ENCODE results near the gene FIS1. TPM values are rescaled to one million over a fixed set of nuclear protein-coding genes. Genes with fewer than 3 reads are reported as not detected.

Gene FIS1
- total RNA-seq, 1 experiment from 2014 or later = 124 TPM

DNA sequence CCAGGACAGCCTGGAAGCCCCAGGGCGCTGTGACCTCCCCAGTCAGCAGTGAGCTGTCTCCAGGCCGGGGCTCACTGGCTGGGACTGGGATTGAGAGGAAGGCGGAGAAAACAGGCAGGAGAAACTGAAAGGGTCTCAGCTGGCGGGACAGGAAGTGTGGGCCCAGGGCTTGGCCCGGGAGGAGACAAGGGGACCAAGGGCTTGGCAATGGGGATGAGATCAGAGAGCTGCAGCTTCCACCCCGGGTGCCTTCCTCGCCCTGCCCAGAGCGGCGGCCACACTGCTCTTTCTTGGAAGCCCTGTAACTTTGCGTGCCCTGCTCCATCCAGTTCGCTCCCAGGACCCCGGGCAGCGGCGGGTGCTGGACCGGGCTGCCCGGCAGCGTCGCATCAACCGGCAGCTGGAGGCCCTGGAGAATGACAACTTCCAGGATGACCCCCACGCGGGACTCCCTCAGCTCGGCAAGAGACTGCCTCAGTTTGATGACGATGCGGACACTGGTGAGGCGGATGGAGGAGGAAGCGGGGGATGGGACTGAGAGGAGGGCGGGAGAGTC lies 22.5 kb downstream of the FIS1 start:
- Mint-ChIP-seq H3K9me3 (no peaks in the 10 kb centered on the region), H3K27ac (peak overlapping the region; percentile 34 to 79 (median 52); a peak in 4 of 7 replicates), H3K36me3 (ENCODE audit: insufficient read depth in 1 of 3, low read depth in 3 of 3) (peaks cover 21 to 34% (median 27%) of the 10 kb centered on the region in 3 experiments), H3K27me3 (ENCODE audit: low read depth) (no peaks in the 10 kb centered on the region; the same call in 1 of the 2 replicates), H3K4me1 (peaks cover 11 to 14% of the 10 kb centered on the region in 2 experiments), H3K4me3 (no peak overlapping the region)
- Histone ChIP-seq H3K27ac (ENCODE audit: insufficient read length, low read depth, low read length) (no peak overlapping the region), H3K23ac (ENCODE audit: insufficient read length, low read depth, low read length) (no peak overlapping the region), H3K14ac (ENCODE audit: insufficient read depth, low read length) (no peak overlapping the region), H3K4ac (ENCODE audit: low read depth, low read length) (no peak overlapping the region), H3K18ac (ENCODE audit: insufficient read length, low read depth, low read length) (no peak overlapping the region), H3K9me3 (ENCODE audit: control insufficient read depth, low read depth, low read length) (no peaks in the 10 kb centered on the region), H2BK15ac (ENCODE audit: low read depth, low read length) (no peak overlapping the region), H2BK20ac (ENCODE audit: low read depth, low read length, poor library complexity, severe bottlenecking) (no peak overlapping the region), H4K20me1 (ENCODE audit: control insufficient read depth, insufficient read depth, insufficient read length) (no peaks in the 10 kb centered on the region), H4K8ac (replicated peaks; ENCODE audit: insufficient read length, low read depth, low read length) (no peak overlapping the region), H4K5ac (ENCODE audit: insufficient read length, low read depth, low read length) (no peak overlapping the region), H3K23me2 (ENCODE audit: insufficient read length, low read depth, low read length, poor library complexity, severe bottlenecking) (peaks cover 3% of the 10 kb centered on the region), H3T11ph (ENCODE audit: low read length) (no peak overlapping the region), H3K79me2 (ENCODE audit: insufficient read depth, low read length) (no peaks in the 10 kb centered on the region), H4K91ac (ENCODE audit: insufficient read length, low read depth, low read length) (no peak overlapping the region), H2AK5ac (ENCODE audit: insufficient read length, low read length) (no peak overlapping the region), H3K56ac (ENCODE audit: insufficient read length, low read depth, low read length) (no peak overlapping the region), H2AFZ (ENCODE audit: low read length) (no peak overlapping the region), H2BK12ac (ENCODE audit: insufficient read length, low read depth, low read length) (no peak overlapping the region), H2BK5ac (ENCODE audit: insufficient read length, low read length) (no peak overlapping the region), H3K79me1 (ENCODE audit: insufficient read depth, low read depth, low read length, poor library complexity, severe bottlenecking) (no peaks in the 10 kb centered on the region), H3K4me1 (ENCODE audit: insufficient read depth, low read length) (peaks cover 3% of the 10 kb centered on the region; the same call in 1 of the 2 replicates), H3K4me2 (ENCODE audit: insufficient read depth, insufficient read length, low read length) (no peak overlapping the region), H3K27me3 (ENCODE audit: insufficient read depth, low read length) (no peaks in the 10 kb centered on the region), H2BK120ac (ENCODE audit: low read depth, low read length, poor library complexity, severe bottlenecking) (no peak overlapping the region), H3K9ac (ENCODE audit: extremely low read depth, insufficient read length, low read length) (no peak overlapping the region)
- no peak for TF ChIP-seq CTCF (conservative IDR thresholded peaks at IDR 0.05)
- DNase-seq = no peak
- no CpG with 5 or more reads among the region's 27 CpGs for WGBS (ENCODE audit: extremely low coverage, insufficient read length, low lambda C conversion rate)

Data from H9 (cell line).